HCT116 (cell line): ENCODE results near the gene ZNF750. TPM values are rescaled to one million over a fixed set of nuclear protein-coding genes. Genes with fewer than 3 reads are reported as not detected.

ENCODE experiments used
- ATAC-seq: fragments of 200-7000 bp; cut with Tn5 transposase; 2 replicates; pipeline ENCODE4 v1.9.1; 2020; ENCODE audit warnings: mild to moderate bottlenecking, moderate library complexity
- BruUV-seq: library from RNA; stranded (reverse); fragments of 400-500 nt; replicated peaks from 2 replicates; lab custom pipeline; 2021; lab: Mats Ljungman, UMichigan
- CTCF ChIA-PET: fragments of 300-600 bp; sonication (Branson Sonifier 250); formaldehyde crosslinking; loops from one replicate; lab custom pipeline; 2021; ENCODE audit warnings: antibody characterized with exemption; lab: Charles Lee
- POLR2A ChIA-PET: fragments of 300-600, 350-600 bp; sonication (Branson Sonifier 250); formaldehyde crosslinking; loops from one replicate; lab custom pipeline; 2021; ENCODE audit warnings: antibody characterized with exemption; lab: Charles Lee
- RAD21 ChIA-PET, 2 experiments: fragments of 300-600 bp; sonication (Branson Sonifier 250); formaldehyde crosslinking; loops; one replicate each; lab custom pipeline; 2023; ENCODE audit warnings: low total read pairs in 2 of 2; ENCODE audit not compliant: uncharacterized antibody in 2 of 2, unreplicated experiment in 2 of 2, low non-redundant PET in 1 of 2; lab: Charles Lee
- DNase-seq: peaks from one replicate; pipeline ENCODE4 v3.0.0-alpha.2; 2010; ENCODE audit warnings: low read depth, low spot score
- H2AFZ ChIP-seq: fragments of 200-600 bp; shearing (Covaris generic), sonication (generic); 2 replicates; pipeline ENCODE4 v1.6.1; 2017; ENCODE audit warnings: low read depth, mixed run types, mixed read lengths, antibody characterized with exemption, low read length; ENCODE audit not compliant: poor library complexity, severe bottlenecking
- H3K27ac ChIP-seq: 2 replicates; pipeline ENCODE4 v1.5.1; 2012; ENCODE audit warnings: low read depth, low read length
- H3K27me3 ChIP-seq: fragments of 200-600 bp; sonication (generic); 2 replicates; pipeline ENCODE4 v1.6.1; 2016; ENCODE audit warnings: mixed run types, low read length, mixed read lengths; ENCODE audit not compliant: insufficient read depth
- H3K36me3 ChIP-seq, 2 experiments: fragments of 200-500 bp in 1 of 2; fragments of 200-600 bp in 1 of 2; sonication (Bioruptor generic) in 1 of 2; sonication (generic) in 1 of 2; 2 replicates each; pipeline versions ENCODE4 v1.5.1 to v1.6.1; 2014 to 2016; ENCODE audit warnings: low read length in 2 of 2, inconsistent platforms in 1 of 2, mixed read lengths in 1 of 2, mixed run types in 1 of 2; ENCODE audit not compliant: insufficient read depth in 2 of 2, control insufficient read depth in 1 of 2
- H3K4me1 ChIP-seq, 2 experiments: fragments of 200-600 bp in 1 of 2; sonication (generic) in 1 of 2; 2 replicates each; pipeline versions ENCODE4 v1.5.1 to v1.6.1; 2012 to 2017; ENCODE audit warnings: low read length in 2 of 2, inconsistent platforms in 1 of 2, mild to moderate bottlenecking in 1 of 2, mixed read lengths in 1 of 2, mixed run types in 1 of 2, moderate library complexity in 1 of 2; ENCODE audit not compliant: insufficient read depth in 2 of 2, control insufficient read depth in 1 of 2
- H3K4me2 ChIP-seq: fragments of 200-600 bp; sonication (generic); 2 replicates; pipeline ENCODE4 v1.6.1; 2017; ENCODE audit warnings: mixed run types, low read length, mixed read lengths
- H3K4me3 ChIP-seq, 2 experiments: fragments of 200-600 bp in 1 of 2; sonication (generic) in 1 of 2; replicated peaks in 1 of 2; 2 replicates each; pipeline ENCODE4 v1.5.1; 2011 to 2016; ENCODE audit warnings: low read length in 2 of 2, control low read depth in 1 of 2, low read depth in 1 of 2, mild to moderate bottlenecking in 1 of 2, mixed read lengths in 1 of 2, mixed run types in 1 of 2
- H3K79me2 ChIP-seq: fragments of 200-600 bp; sonication (generic); 2 replicates; pipeline ENCODE4 v1.6.1; 2017; ENCODE audit warnings: mild to moderate bottlenecking, mixed run types, low read length, moderate library complexity, mixed read lengths; ENCODE audit not compliant: insufficient read depth
- H3K9ac ChIP-seq: fragments of 200-600 bp; sonication (generic); 2 replicates; pipeline ENCODE4 v1.6.1; 2016; ENCODE audit warnings: low read length, mixed read lengths
- H3K9me2 ChIP-seq: fragments of 200-600 bp; sonication (generic), shearing (Covaris generic); 2 replicates; pipeline ENCODE4 v1.6.1; 2017; ENCODE audit warnings: mixed run types, mild to moderate bottlenecking, moderate library complexity; ENCODE audit not compliant: insufficient read depth
- H3K9me3 ChIP-seq, 2 experiments: fragments of 200-500 bp in 1 of 2; fragments of 200-600 bp in 1 of 2; sonication (Bioruptor generic) in 1 of 2; sonication (generic) in 1 of 2; 2 replicates each; pipeline ENCODE4 v1.6.1; 2014 to 2017; ENCODE audit warnings: low read length in 2 of 2, mixed read lengths in 2 of 2, inconsistent platforms in 1 of 2, low read depth in 1 of 2, mild to moderate bottlenecking in 1 of 2, mixed run types in 1 of 2, moderate library complexity in 1 of 2; ENCODE audit not compliant: control insufficient read depth in 1 of 2, insufficient read depth in 1 of 2
- H4K20me1 ChIP-seq: fragments of 200-600 bp; sonication (generic), shearing (Covaris generic); 2 replicates; pipeline ENCODE4 v1.6.1; 2017; ENCODE audit warnings: mixed run types, mild to moderate bottlenecking, moderate library complexity; ENCODE audit not compliant: insufficient read depth
- CEBPB ChIP-seq: IDR thresholded peaks from 2 replicates; pipeline ENCODE4 v1.6.1; 2012; ENCODE audit warnings: low read depth
- CTCF ChIP-seq, 3 experiments: fragments of 200-600 bp in 1 of 3; sonication (generic) in 1 of 3; IDR thresholded peaks in 2 of 3; conservative IDR thresholded peaks in 1 of 3; 2 replicates each; pipeline ENCODE4 v1.5.1; 2012 to 2017; ENCODE audit warnings: low read depth in 2 of 3, low read length in 2 of 3, antibody characterized with exemption in 1 of 3, borderline replicate concordance in 1 of 3, control low read depth in 1 of 3, mild to moderate bottlenecking in 1 of 3, mixed read lengths in 1 of 3, mixed run types in 1 of 3, moderate library complexity in 1 of 3; ENCODE audit not compliant: insufficient read depth in 1 of 3
- EGR1 ChIP-seq: IDR thresholded peaks from 2 replicates; pipeline ENCODE4 v1.6.1; 2012; ENCODE audit warnings: low read depth
- ELF1 ChIP-seq: IDR thresholded peaks from 2 replicates; pipeline ENCODE4 v1.6.1; 2012; ENCODE audit warnings: low read depth, borderline replicate concordance
- EZH2 ChIP-seq: fragments of 200-600 bp; sonication (generic); IDR thresholded peaks from 2 replicates; pipeline ENCODE4 v1.6.1; 2017; ENCODE audit warnings: antibody characterized with exemption, mixed run types
- EZH2phosphoT487 ChIP-seq: fragments of 200-600 bp; IDR thresholded peaks from 2 replicates; pipeline ENCODE4 v1.6.1; 2018; ENCODE audit warnings: antibody characterized with exemption, borderline replicate concordance
- FOSL1 ChIP-seq: IDR thresholded peaks from 2 replicates; pipeline ENCODE4 v1.6.1; 2012; ENCODE audit warnings: low read depth
- JUND ChIP-seq: IDR thresholded peaks from 2 replicates; pipeline ENCODE4 v1.6.1; 2012
- POLR2A ChIP-seq: IDR thresholded peaks from 2 replicates; pipeline ENCODE4 v1.7.0; 2011; ENCODE audit warnings: borderline replicate concordance; ENCODE audit not compliant: insufficient read depth, insufficient read length; ENCODE audit errors: extremely low read depth
- POLR2AphosphoS5 ChIP-seq: IDR thresholded peaks from 2 replicates; pipeline ENCODE4 v1.6.1; 2011; ENCODE audit warnings: mild to moderate bottlenecking, low read depth, low read length, moderate library complexity
- REST ChIP-seq: IDR thresholded peaks from 2 replicates; pipeline ENCODE4 v1.6.1; 2012; ENCODE audit warnings: low read depth
- SIN3A ChIP-seq: IDR thresholded peaks from 2 replicates; pipeline ENCODE4 v1.6.1; 2012; ENCODE audit warnings: low read depth
- SP1 ChIP-seq: IDR thresholded peaks from 2 replicates; pipeline ENCODE4 v1.6.1; 2012; ENCODE audit warnings: low read depth
- SRF ChIP-seq: IDR thresholded peaks from 2 replicates; pipeline ENCODE4 v1.6.1; 2012; ENCODE audit warnings: low read depth
- TCF7L2 ChIP-seq: IDR thresholded peaks from 2 replicates; pipeline ENCODE4 v1.7.0; 2011; ENCODE audit warnings: borderline replicate concordance, inconsistent platforms; ENCODE audit not compliant: insufficient read depth, insufficient read length; ENCODE audit errors: extremely low read depth
- YY1 ChIP-seq: IDR thresholded peaks from 2 replicates; pipeline ENCODE4 v1.6.1; 2011; ENCODE audit warnings: low read length, low read depth, moderate library complexity, mild to moderate bottlenecking; ENCODE audit not compliant: insufficient replicate concordance; ENCODE audit errors: extremely low read depth
- ZBTB33 ChIP-seq: IDR thresholded peaks from 2 replicates; pipeline ENCODE4 v1.6.1; 2011; ENCODE audit warnings: mild to moderate bottlenecking, low read length, moderate library complexity; ENCODE audit not compliant: insufficient replicate concordance; ENCODE audit errors: extremely low read depth
- ZNF274 ChIP-seq: fragments of 200-500 bp; sonication (Bioruptor generic); IDR thresholded peaks from 2 replicates; pipeline ENCODE4 v1.6.1; 2014; ENCODE audit warnings: mild to moderate bottlenecking, low read depth, low read length, inconsistent platforms
- intact Hi-C: fragments of 100-400 bp; cut with micrococcal nuclease; formaldehyde crosslinking; loops from 2 replicates; pipeline ENCODE4 v1.10.0; 2022
- total RNA-seq: library from RNA; stranded (reverse); gene quantifications from one replicate; pipeline ENCODE4 v1.2.1, GENCODE V29; 2021; ENCODE audit not compliant: unreplicated experiment
- TF ChIP-seq, protein P1 (sequence below): IDR thresholded peaks from 2 replicates; pipeline ENCODE4 v1.6.1; 2012
- TF ChIP-seq, protein P2 (sequence below): IDR thresholded peaks from 2 replicates; pipeline ENCODE4 v1.6.1; 2012

The ZNF750 gene
- total RNA-seq, 1 experiment from 2014 or later, result not detected

DNA sequence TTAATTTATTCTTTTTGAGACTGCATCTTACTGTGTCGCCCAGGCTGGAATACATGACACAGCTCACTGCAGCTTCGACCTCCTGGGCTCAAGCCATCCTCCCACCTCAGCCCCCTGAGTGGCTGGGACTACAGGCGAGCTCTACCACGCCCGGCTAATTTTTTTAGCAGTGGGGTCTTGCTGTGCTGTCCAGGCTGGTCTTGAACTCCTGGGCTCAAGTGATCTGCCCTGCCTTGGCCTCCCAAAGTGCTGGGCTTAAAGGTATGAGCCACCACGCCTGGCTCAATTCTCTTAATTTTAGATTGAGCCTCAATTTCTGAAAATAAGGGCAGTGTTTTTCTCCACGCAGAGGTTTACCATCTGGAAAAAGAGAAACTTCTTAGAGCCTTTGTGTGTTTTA is 41.1 kb downstream of the ZNF750 start:
- ChIA-PET RAD21 (no interaction called here), CTCF (interaction anchor here (0.7 kb wide), 1 partner anchor 507 kb away, joined by 3 read pairs; no protein-coding TSS in a partner anchor), POLR2A (interaction anchor here (0.7 kb wide), 1 partner anchor 212 kb away, joined by 4 read pairs; no protein-coding TSS in a partner anchor)
- H3K4me3 ChIP-seq, result no peak overlapping the region
- DNase-seq (no peak), ATAC-seq (no peak)
- BruUV-seq, result no TSS peak
- H3K36me3 ChIP-seq, result peaks cover 3 to 17% of the 10 kb centered on the region in 2 experiments; a peak in 2 of 4 replicates
- H3K9me2 ChIP-seq, result no peaks in the 10 kb centered on the region
- H3K27me3 ChIP-seq, result no peaks in the 10 kb centered on the region
- H3K9ac ChIP-seq, result no peak overlapping the region
- TF ChIP-seq, protein P1, sequence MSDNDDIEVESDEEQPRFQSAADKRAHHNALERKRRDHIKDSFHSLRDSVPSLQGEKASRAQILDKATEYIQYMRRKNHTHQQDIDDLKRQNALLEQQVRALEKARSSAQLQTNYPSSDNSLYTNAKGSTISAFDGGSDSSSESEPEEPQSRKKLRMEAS, result no peak
- TF ChIP-seq EZH2 (no peak), EZH2phosphoT487 (no peak), ZNF274 (no peak), ZBTB33 (no peak), EGR1 (no peak), CEBPB (no peak), TCF7L2 (no peak), JUND (no peak), CTCF (IDR thresholded peaks at IDR 0.05 in 2 of 3, conservative IDR thresholded peaks at IDR 0.05 in 1 of 3; ENCODE audit: borderline replicate concordance in 1 of 3, insufficient read depth in 1 of 3, low read depth in 2 of 3, low read length in 2 of 3) (no peak), POLR2AphosphoS5 (no peak), SRF (no peak), SIN3A (no peak), ELF1 (no peak), FOSL1 (no peak), REST (no peak), SP1 (no peak), YY1 (no peak), POLR2A (no peak)
- TF ChIP-seq, protein P2, sequence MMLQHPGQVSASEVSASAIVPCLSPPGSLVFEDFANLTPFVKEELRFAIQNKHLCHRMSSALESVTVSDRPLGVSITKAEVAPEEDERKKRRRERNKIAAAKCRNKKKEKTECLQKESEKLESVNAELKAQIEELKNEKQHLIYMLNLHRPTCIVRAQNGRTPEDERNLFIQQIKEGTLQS, result no peak
- H3K79me2 ChIP-seq, result peaks cover 47% of the 10 kb centered on the region
- H3K27ac ChIP-seq, result no peak overlapping the region
- H3K4me2 ChIP-seq, result no peak overlapping the region
- intact Hi-C loops, result no loop called here
- no peaks in the 10 kb centered on the region for H3K4me1 ChIP-seq
- 0 out of 2 replicates have a peak, but pooled peaks cover 4% of the 10 kb centered on the region for H4K20me1 ChIP-seq
- no peaks in the 10 kb centered on the region for H3K9me3 ChIP-seq
- H2AFZ ChIP-seq, result no peak overlapping the region
